K562 (cell line): ENCODE measurements around the gene PLA2G4C. TPM values are rescaled to one million over a fixed set of nuclear protein-coding genes. Genes with fewer than 3 reads are reported as not detected.

Source experiments
- HLTF ChIP-seq: fragments of 450-650 bp; IDR thresholded peaks from 2 replicates; pipeline ENCODE4 v1.6.1; 2016
- MYC ChIP-seq, 2 experiments: fragments of 250-450 bp in 1 of 2; sonication (Bioruptor Pico) in 1 of 2; IDR thresholded peaks; 2 replicates each; pipeline versions ENCODE4 v1.5.1 to v1.6.1; 2012 to 2021; ENCODE audit warnings: low read depth in 2 of 2, borderline replicate concordance in 1 of 2, improper control_type of control experiment in 1 of 2, low read length in 1 of 2, mild to moderate bottlenecking in 1 of 2, moderate library complexity in 1 of 2
- NBN ChIP-seq: fragments of 450-650 bp; IDR thresholded peaks from 2 replicates; pipeline ENCODE4 v1.6.1; 2016; ENCODE audit warnings: low read depth, mild to moderate bottlenecking
- NFE2L1 ChIP-seq: fragments of 450-650 bp; IDR thresholded peaks from 2 replicates; pipeline ENCODE4 v1.6.1; 2016; ENCODE audit warnings: missing genetic modification characterization, low read depth, mild to moderate bottlenecking, missing compliant biosample characterization, moderate library complexity, borderline replicate concordance
- NR2C2 ChIP-seq, 2 experiments: fragments of 200-800 bp in 1 of 2; sonication (Bioruptor generic) in 1 of 2; sonication (generic) in 1 of 2; formaldehyde crosslinking in 1 of 2; IDR thresholded peaks; 2 replicates each; pipeline versions ENCODE4 v1.6.1 to v1.8.0; 2016 to 2022; ENCODE audit warnings: mild to moderate bottlenecking in 1 of 2, missing compliant biosample characterization in 1 of 2, missing genetic modification characterization in 1 of 2, missing genetic modification reagents in 1 of 2
- NR3C1 ChIP-seq: sonication (generic); formaldehyde crosslinking; IDR thresholded peaks from 2 replicates; pipeline ENCODE4 v1.8.1; 2022; ENCODE audit warnings: missing genetic modification reagents
- ZNF12 ChIP-seq: sonication (generic); formaldehyde crosslinking; IDR thresholded peaks from 2 replicates; pipeline ENCODE4 v1.4.0; 2020; ENCODE audit warnings: mild to moderate bottlenecking, missing genetic modification reagents
- ZNF354B ChIP-seq: fragments of 250-450 bp; sonication (Bioruptor Pico); IDR thresholded peaks from 2 replicates; pipeline ENCODE4 v1.4.0; 2020
- polyA plus RNA-seq, 8 experiments: library from polyadenylated mRNA; depleted of rRNA in 4 of 8; stranded (reverse) in 5 of 8; unstranded in 3 of 8; fragments of >200 nt; fragmentation: Nextera tagmentation in 2 of 8; fragmentation: Illumina TruSeq in 1 of 8; extraction: Ambion mirVana in 2 of 8; extraction: Trizol in 1 of 8; gene quantifications; 2 replicates each; pipeline versions ENCODE4 v1.2.1 to v1.2.3, GENCODE V29; 2011 to 2014; ENCODE audit warnings: inconsistent platforms in 1 of 8, missing spikeins in 1 of 8
- total RNA-seq, 7 experiments: library from RNA; depleted of rRNA in 6 of 7; stranded (reverse); fragments of >200 nt in 6 of 7; fragmentation: Illumina TruSeq in 2 of 7; extraction: Trizol in 2 of 7; gene quantifications; 2 replicates each; pipeline versions ENCODE4 v1.2.1 to v1.2.3, GENCODE V29; 2011 to 2021; ENCODE audit warnings: low replicate concordance in 1 of 7
- TF ChIP-seq, protein P1 (sequence below), 2 experiments: fragments of 200-800 bp in 1 of 2; sonication (Bioruptor generic) in 1 of 2; sonication (generic) in 1 of 2; formaldehyde crosslinking in 1 of 2; IDR thresholded peaks in 1 of 2; conservative IDR thresholded peaks in 1 of 2; 2 replicates each; pipeline versions ENCODE4 v1.5.0 to v1.6.1; 2016 to 2020; ENCODE audit warnings: missing compliant biosample characterization in 1 of 2, missing genetic modification characterization in 1 of 2, missing genetic modification reagents in 1 of 2
- TF ChIP-seq, protein P2 (sequence below): sonication (generic); formaldehyde crosslinking; IDR thresholded peaks from 2 replicates; pipeline ENCODE4 v1.8.1; 2023; ENCODE audit warnings: mild to moderate bottlenecking, missing genetic modification reagents
- TF ChIP-seq, protein P3 (sequence below): fragments of 250-450 bp; sonication (Bioruptor Pico); IDR thresholded peaks from 2 replicates; pipeline ENCODE4 v1.5.0; 2021
- TF ChIP-seq, protein P4 (sequence below): fragments of 450-650 bp; IDR thresholded peaks from 2 replicates; pipeline ENCODE4 v1.6.1; 2016; ENCODE audit warnings: low read depth, mild to moderate bottlenecking, moderate library complexity
- TF ChIP-seq, protein P5 (sequence below): sonication (generic); formaldehyde crosslinking; IDR thresholded peaks from 2 replicates; pipeline ENCODE4 v1.8.0; 2022; ENCODE audit warnings: mild to moderate bottlenecking, missing genetic modification reagents
- TF ChIP-seq, protein P6 (sequence below): fragments of 450-650 bp; IDR thresholded peaks from 2 replicates; pipeline ENCODE4 v1.6.1; 2014; ENCODE audit warnings: low read depth, mild to moderate bottlenecking, moderate library complexity, borderline replicate concordance

PLA2G4C gene
- total and polyA plus RNA-seq, 9 of the 15 experiments (the other 6 are each of a cell fraction or from before 2014, with no cell fraction given) = 0.27 to 0.35 (median 0.35) TPM; not detected in 6

DNA sequence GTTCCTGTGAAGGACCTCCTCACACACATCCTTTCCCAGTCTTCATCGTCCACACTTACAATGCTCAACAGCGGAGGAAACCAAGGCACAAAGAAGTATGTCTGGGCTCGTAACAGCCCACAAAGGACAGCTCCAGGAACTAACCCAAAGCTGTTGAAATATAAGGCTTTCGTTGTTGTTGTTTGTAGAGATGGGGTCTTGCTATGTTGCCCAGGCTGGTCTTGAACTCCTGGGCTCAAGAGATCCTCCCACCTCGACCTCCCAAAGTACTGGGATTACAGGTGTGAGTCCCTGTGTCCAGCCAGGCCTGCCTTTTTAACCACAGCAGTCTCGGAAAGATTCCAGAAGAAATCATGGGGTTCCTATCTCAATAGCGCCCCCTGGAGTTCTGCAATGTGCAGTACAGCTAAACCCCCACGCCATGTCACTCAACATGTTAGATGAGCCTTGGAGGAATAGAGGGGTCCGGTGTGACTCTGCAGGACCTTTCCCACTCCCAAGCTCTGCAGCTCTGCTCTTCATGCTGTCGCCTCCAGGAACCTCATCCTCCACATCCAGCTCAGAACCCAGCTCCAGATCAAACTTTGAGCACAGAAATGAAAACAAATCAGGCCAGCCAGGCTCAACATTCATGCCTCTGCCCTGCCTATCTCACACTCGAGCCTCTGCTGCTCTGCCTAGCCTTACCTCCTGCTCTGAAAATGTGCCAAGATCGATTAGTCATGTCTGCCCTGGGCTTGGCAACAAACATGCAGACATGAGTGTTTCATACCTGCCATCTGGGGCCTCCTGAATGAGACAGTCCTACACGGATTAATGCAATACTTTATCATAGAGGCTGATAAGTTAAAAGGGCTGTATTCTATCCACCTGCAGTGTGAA lies 7.5 kb downstream of the PLA2G4C start (continued):
- TF ChIP-seq, protein P1, sequence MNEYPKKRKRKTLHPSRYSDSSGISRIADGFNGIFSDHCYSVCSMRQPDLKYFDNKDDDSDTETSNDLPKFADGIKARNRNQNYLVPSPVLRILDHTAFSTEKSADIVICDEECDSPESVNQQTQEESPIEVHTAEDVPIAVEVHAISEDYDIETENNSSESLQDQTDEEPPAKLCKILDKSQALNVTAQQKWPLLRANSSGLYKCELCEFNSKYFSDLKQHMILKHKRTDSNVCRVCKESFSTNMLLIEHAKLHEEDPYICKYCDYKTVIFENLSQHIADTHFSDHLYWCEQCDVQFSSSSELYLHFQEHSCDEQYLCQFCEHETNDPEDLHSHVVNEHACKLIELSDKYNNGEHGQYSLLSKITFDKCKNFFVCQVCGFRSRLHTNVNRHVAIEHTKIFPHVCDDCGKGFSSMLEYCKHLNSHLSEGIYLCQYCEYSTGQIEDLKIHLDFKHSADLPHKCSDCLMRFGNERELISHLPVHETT (CRISPR knock-in tag; conservative IDR thresholded peaks at IDR 0.05 in 1 of 2, IDR thresholded peaks at IDR 0.05 in 1 of 2) = no peak
- TF ChIP-seq NFE2L1 (no peak), NR2C2 (CRISPR knock-in tag; IDR thresholded peaks at IDR 0.05) (no peak), NR2C2 (tag; IDR thresholded peaks at IDR 0.05) (no peak), ZNF354B (no peak), MYC (IDR thresholded peaks at IDR 0.05; ENCODE audit: low read depth, low read length) (0 out of 2 replicates have a peak, but pooled peaks have one; percentile 16), MYC (CRISPR knock-in tag; IDR thresholded peaks at IDR 0.05; ENCODE audit: borderline replicate concordance, low read depth) (no peak), NBN (peak; percentile 49; the same call in 1 of the 2 replicates), ZNF12 (CRISPR knock-in tag) (no peak), HLTF (peak; percentile 71; the same call in 1 of the 2 replicates), NR3C1 (no peak)
- TF ChIP-seq, protein P2, sequence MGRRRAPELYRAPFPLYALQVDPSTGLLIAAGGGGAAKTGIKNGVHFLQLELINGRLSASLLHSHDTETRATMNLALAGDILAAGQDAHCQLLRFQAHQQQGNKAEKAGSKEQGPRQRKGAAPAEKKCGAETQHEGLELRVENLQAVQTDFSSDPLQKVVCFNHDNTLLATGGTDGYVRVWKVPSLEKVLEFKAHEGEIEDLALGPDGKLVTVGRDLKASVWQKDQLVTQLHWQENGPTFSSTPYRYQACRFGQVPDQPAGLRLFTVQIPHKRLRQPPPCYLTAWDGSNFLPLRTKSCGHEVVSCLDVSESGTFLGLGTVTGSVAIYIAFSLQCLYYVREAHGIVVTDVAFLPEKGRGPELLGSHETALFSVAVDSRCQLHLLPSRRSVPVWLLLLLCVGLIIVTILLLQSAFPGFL (CRISPR knock-in tag) = no peak
- TF ChIP-seq, protein P3, sequence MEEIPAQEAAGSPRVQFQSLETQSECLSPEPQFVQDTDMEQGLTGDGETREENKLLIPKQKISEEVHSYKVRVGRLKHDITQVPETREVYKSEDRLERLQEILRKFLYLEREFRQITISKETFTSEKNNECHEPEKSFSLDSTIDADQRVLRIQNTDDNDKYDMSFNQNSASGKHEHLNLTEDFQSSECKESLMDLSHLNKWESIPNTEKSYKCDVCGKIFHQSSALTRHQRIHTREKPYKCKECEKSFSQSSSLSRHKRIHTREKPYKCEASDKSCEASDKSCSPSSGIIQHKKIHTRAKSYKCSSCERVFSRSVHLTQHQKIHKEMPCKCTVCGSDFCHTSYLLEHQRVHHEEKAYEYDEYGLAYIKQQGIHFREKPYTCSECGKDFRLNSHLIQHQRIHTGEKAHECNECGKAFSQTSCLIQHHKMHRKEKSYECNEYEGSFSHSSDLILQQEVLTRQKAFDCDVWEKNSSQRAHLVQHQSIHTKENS (CRISPR knock-in tag) = no peak
- TF ChIP-seq, protein P4, sequence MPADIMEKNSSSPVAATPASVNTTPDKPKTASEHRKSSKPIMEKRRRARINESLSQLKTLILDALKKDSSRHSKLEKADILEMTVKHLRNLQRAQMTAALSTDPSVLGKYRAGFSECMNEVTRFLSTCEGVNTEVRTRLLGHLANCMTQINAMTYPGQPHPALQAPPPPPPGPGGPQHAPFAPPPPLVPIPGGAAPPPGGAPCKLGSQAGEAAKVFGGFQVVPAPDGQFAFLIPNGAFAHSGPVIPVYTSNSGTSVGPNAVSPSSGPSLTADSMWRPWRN = no peak
- TF ChIP-seq, protein P5, sequence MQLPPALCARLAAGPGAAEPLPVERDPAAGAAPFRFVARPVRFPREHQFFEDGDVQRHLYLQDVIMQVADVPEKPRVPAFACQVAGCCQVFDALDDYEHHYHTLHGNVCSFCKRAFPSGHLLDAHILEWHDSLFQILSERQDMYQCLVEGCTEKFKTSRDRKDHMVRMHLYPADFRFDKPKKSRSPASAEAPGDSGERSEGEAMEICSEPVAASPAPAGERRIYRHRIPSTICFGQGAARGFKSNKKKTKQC (CRISPR knock-in tag) = 0 out of 2 replicates have a peak, but pooled peaks have one; percentile 37
- TF ChIP-seq, protein P6, sequence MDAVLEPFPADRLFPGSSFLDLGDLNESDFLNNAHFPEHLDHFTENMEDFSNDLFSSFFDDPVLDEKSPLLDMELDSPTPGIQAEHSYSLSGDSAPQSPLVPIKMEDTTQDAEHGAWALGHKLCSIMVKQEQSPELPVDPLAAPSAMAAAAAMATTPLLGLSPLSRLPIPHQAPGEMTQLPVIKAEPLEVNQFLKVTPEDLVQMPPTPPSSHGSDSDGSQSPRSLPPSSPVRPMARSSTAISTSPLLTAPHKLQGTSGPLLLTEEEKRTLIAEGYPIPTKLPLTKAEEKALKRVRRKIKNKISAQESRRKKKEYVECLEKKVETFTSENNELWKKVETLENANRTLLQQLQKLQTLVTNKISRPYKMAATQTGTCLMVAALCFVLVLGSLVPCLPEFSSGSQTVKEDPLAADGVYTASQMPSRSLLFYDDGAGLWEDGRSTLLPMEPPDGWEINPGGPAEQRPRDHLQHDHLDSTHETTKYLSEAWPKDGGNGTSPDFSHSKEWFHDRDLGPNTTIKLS = no peak
